Peyer's patch (tissue), 4 donors: Measurements from ENCODE around the gene ARFGAP1. TPM values are rescaled to one million over a fixed set of nuclear protein-coding genes. Genes with fewer than 3 reads are reported as not detected.
A peak's percentile ranks its signal among the peaks of the same experiment; 100 is the strongest.

Experiments
- DNase-seq, 3 donors: peaks; one replicate each; pipeline ENCODE4 v3.0.0-alpha.2; 2017 to 2019
- H3K27ac ChIP-seq, 4 donors: fragments of 200-600 bp; sonication (generic); one replicate each; pipeline ENCODE4 v1.5.1; 2016 to 2019
- H3K27me3 ChIP-seq, 2 donors: fragments of 200-600 bp; sonication (generic); one replicate each; pipeline ENCODE4 v1.5.1; 2019
- H3K36me3 ChIP-seq, 3 donors: fragments of 200-600 bp; sonication (generic); one replicate each; pipeline ENCODE4 v1.5.1; 2016 to 2019
- H3K4me1 ChIP-seq, 4 donors: fragments of 200-600 bp; sonication (generic); one replicate each; pipeline ENCODE4 v1.5.1; 2016 to 2019
- H3K4me3 ChIP-seq, 4 donors: fragments of 200-600 bp; sonication (generic); 1 replicate in 3 of 4; 2 replicates in 1 of 4; pipeline ENCODE4 v1.5.1; 2016 to 2019; ENCODE audit warnings: mild to moderate bottlenecking in 1 of 4
- H3K9me3 ChIP-seq, 4 donors: fragments of 200-600 bp; sonication (generic); one replicate each; pipeline ENCODE4 v1.5.1; 2016 to 2019; ENCODE audit warnings: mild to moderate bottlenecking in 1 of 4
- POLR2A ChIP-seq, 2 donors: fragments of 450-650 bp; IDR thresholded peaks; one replicate each; pipeline ENCODE4 v1.5.1; 2017; ENCODE audit warnings: antibody characterized with exemption in 2 of 2, mild to moderate bottlenecking in 2 of 2, moderate library complexity in 2 of 2
- total RNA-seq, 4 donors: library from RNA; depleted of rRNA; stranded (reverse); fragments of >200 nt; gene quantifications; one replicate each; pipeline ENCODE4 v1.1.0, GENCODE V29; 2016
- TF ChIP-seq, protein P1 (sequence below), 6 experiments: fragments of 450-650 bp in 4 of 6; fragments of 200-600 bp in 2 of 6; sonication (generic) in 1 of 6; IDR thresholded peaks; one replicate each; pipeline ENCODE4 v1.5.1; 2017 to 2019; ENCODE audit warnings: antibody characterized with exemption in 6 of 6, mild to moderate bottlenecking in 3 of 6, moderate library complexity in 1 of 6

ARFGAP1 gene
- total RNA-seq, 4 donors from 2014 or later, result 66.6 to 149 (median 89.8) TPM

- Histone ChIP-seq H3K9me3 (no peaks in the 10 kb centered on the region), H3K27me3 (no peaks in the 10 kb centered on the region), H3K4me3 (peak overlapping the region; percentile 98 to 99 (median 98)), H3K4me1 (peaks cover 3 to 19% (median 11%) of the 10 kb centered on the region in 4 donors), H3K36me3 (peaks cover 0 to 32% (median 0%) of the 10 kb centered on the region in 3 donors), H3K27ac (no peak overlapping the region)
- TF ChIP-seq, protein P1, sequence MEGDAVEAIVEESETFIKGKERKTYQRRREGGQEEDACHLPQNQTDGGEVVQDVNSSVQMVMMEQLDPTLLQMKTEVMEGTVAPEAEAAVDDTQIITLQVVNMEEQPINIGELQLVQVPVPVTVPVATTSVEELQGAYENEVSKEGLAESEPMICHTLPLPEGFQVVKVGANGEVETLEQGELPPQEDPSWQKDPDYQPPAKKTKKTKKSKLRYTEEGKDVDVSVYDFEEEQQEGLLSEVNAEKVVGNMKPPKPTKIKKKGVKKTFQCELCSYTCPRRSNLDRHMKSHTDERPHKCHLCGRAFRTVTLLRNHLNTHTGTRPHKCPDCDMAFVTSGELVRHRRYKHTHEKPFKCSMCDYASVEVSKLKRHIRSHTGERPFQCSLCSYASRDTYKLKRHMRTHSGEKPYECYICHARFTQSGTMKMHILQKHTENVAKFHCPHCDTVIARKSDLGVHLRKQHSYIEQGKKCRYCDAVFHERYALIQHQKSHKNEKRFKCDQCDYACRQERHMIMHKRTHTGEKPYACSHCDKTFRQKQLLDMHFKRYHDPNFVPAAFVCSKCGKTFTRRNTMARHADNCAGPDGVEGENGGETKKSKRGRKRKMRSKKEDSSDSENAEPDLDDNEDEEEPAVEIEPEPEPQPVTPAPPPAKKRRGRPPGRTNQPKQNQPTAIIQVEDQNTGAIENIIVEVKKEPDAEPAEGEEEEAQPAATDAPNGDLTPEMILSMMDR (IDR thresholded peaks at IDR 0.05), result no peak
- no peak for DNase-seq
Observed at GRCh38 chr20:63273635-63274380, 1.2 kb downstream of the ARFGAP1 start.

- Histone ChIP-seq H3K4me1 (peaks cover 3 to 19% (median 11%) of the 10 kb centered on the region in 4 donors), H3K9me3 (no peaks in the 10 kb centered on the region), H3K27me3 (no peaks in the 10 kb centered on the region), H3K4me3 (no peak overlapping the region), H3K27ac (no peak overlapping the region), H3K36me3 (peaks cover 0 to 39% (median 0%) of the 10 kb centered on the region in 3 donors)
- no peak for DNase-seq
- TF ChIP-seq POLR2A (IDR thresholded peaks at IDR 0.05), result no peak
- TF ChIP-seq, protein P1 (IDR thresholded peaks at IDR 0.05), result no peak
Observed at GRCh38 chr20:63274381-63275228, 2.0 kb downstream of the ARFGAP1 start.

DNA sequence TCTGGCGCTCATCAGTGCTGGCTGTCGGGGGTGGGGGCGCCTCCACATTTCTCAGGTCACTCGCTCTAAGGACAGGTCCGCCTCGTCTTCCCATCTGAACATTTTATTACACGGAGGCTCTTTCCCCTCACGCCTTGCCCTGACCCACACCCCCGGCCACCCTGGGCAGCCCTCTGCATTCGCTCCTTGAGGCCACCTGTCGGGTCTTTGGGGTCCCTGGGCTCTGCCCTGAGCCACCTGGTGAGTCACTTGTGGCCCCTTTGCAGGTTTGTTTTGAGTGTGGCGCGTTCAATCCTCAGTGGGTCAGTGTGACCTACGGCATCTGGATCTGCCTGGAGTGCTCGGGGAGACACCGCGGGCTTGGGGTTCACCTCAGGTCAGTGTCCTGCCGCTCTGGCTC lies 3.2 kb downstream of the ARFGAP1 start:
- TF ChIP-seq, protein P1 (IDR thresholded peaks at IDR 0.05), result no peak
- TF ChIP-seq POLR2A (IDR thresholded peaks at IDR 0.05), result no peak
- H3K9me3 ChIP-seq, result no peaks in the 10 kb centered on the region
- H3K27ac ChIP-seq, result no peak overlapping the region
- peaks cover 3 to 19% (median 11%) of the 10 kb centered on the region in 4 donors for H3K4me1 ChIP-seq
- no peak for DNase-seq
- H3K27me3 ChIP-seq, result no peaks in the 10 kb centered on the region
- no peak overlapping the region for H3K4me3 ChIP-seq
- peaks cover 0 to 51% (median 0%) of the 10 kb centered on the region in 3 donors for H3K36me3 ChIP-seq

DNA sequence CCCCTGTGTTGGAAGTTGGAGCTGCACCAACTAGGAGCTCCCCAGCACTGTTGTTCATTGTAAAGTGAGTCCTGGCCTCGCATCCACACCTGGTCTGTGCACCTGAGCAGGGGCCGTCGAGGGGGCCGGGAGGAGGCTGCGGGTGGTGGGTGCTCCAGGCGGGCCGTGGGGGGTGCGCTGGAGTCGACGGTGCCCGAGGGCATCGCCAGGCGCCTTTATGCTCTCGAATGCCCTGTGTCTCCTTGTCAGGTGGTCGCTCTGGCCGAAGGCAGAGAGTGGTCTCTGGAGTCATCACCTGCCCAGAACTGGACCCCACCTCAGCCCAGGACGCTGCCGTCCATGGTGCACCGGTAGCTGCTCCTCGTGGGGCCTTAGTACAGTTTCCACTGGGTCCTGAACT lies 4.3 kb downstream of the ARFGAP1 start:
- no peak overlapping the region for H3K4me3 ChIP-seq
- peaks cover 0 to 62% (median 0%) of the 10 kb centered on the region in 3 donors for H3K36me3 ChIP-seq
- no peak for DNase-seq
- H3K27ac ChIP-seq, result no peak overlapping the region
- no peaks in the 10 kb centered on the region for H3K27me3 ChIP-seq
- H3K4me1 ChIP-seq, result peaks cover 3 to 16% (median 8%) of the 10 kb centered on the region in 4 donors
- H3K9me3 ChIP-seq, result no peaks in the 10 kb centered on the region
- no peak for TF ChIP-seq POLR2A (IDR thresholded peaks at IDR 0.05)

GRCh38 chr20:63277466-63278272 lies 5.1 kb downstream of the ARFGAP1 start:
- Histone ChIP-seq H3K4me3 (no peak overlapping the region), H3K4me1 (peaks cover 3 to 13% (median 6%) of the 10 kb centered on the region in 4 donors), H3K27ac (no peak overlapping the region), H3K27me3 (no peaks in the 10 kb centered on the region), H3K9me3 (no peaks in the 10 kb centered on the region), H3K36me3 (peaks cover 0 to 69% (median 0%) of the 10 kb centered on the region in 3 donors)
- TF ChIP-seq, protein P1 (IDR thresholded peaks at IDR 0.05), result no peak
- no peak for TF ChIP-seq POLR2A (IDR thresholded peaks at IDR 0.05)
- DNase-seq, result no peak
